Spleen (tissue), 11 donors: Measurements from ENCODE around the gene NCOR2. TPM values are rescaled to one million over a fixed set of nuclear protein-coding genes. Genes with fewer than 3 reads are reported as not detected.

Source experiments
- DNase-seq: peaks from one replicate; pipeline ENCODE4 v3.0.0-alpha.2; 2020
- H3K27ac ChIP-seq, 8 donors: fragments of 200-600 bp; sonication (generic) in 7 of 8; 1 replicate in 4 of 8; 2 replicates in 4 of 8; pipeline versions ENCODE4 v1.5.0 to v1.8.0; 2016 to 2021; ENCODE audit warnings: inconsistent platforms in 4 of 8, mild to moderate bottlenecking in 4 of 8, moderate library complexity in 1 of 8
- H3K27me3 ChIP-seq, 7 donors: fragments of 200-600 bp; sonication (generic) in 6 of 7; replicated peaks in 1 of 7; 1 replicate in 4 of 7; 2 replicates in 3 of 7; pipeline versions ENCODE4 v1.5.0 to v1.8.0; 2016 to 2021; ENCODE audit warnings: inconsistent platforms in 3 of 7, mild to moderate bottlenecking in 1 of 7
- H3K36me3 ChIP-seq, 6 donors: fragments of 200-600 bp; sonication (generic) in 5 of 6; 1 replicate in 4 of 6; 2 replicates in 2 of 6; pipeline versions ENCODE4 v1.5.0 to v1.8.0; 2016 to 2021; ENCODE audit warnings: inconsistent platforms in 2 of 6
- H3K4me1 ChIP-seq, 6 donors: fragments of 200-600 bp; sonication (generic) in 5 of 6; 1 replicate in 3 of 6; 2 replicates in 3 of 6; pipeline versions ENCODE4 v1.5.0 to v1.8.0; 2016 to 2021; ENCODE audit warnings: inconsistent platforms in 3 of 6
- H3K4me3 ChIP-seq, 8 donors: fragments of 200-600 bp; sonication (generic) in 7 of 8; 1 replicate in 4 of 8; 2 replicates in 4 of 8; pipeline versions ENCODE4 v1.5.0 to v1.8.0; 2016 to 2021; ENCODE audit warnings: inconsistent platforms in 4 of 8, mild to moderate bottlenecking in 4 of 8, moderate library complexity in 2 of 8
- H3K9me3 ChIP-seq, 8 donors: fragments of 200-600 bp; sonication (generic) in 7 of 8; 1 replicate in 4 of 8; 2 replicates in 4 of 8; pipeline versions ENCODE4 v1.5.0 to v1.8.0; 2016 to 2021; ENCODE audit warnings: inconsistent platforms in 4 of 8
- CTCF ChIP-seq, 11 experiments: fragments of 200-600 bp in 7 of 11; fragments of 450-650 bp in 4 of 11; sonication (generic) in 4 of 11; IDR thresholded peaks in 8 of 11; conservative IDR thresholded peaks in 3 of 11; 1 replicate in 7 of 11; 2 replicates in 4 of 11; pipeline versions ENCODE4 v1.4.0 to v1.8.0; 2016 to 2021; ENCODE audit warnings: antibody characterized with exemption in 11 of 11, inconsistent platforms in 4 of 11, mild to moderate bottlenecking in 1 of 11
- POLR2A ChIP-seq, 3 donors: fragments of 450-650 bp; IDR thresholded peaks; one replicate each; pipeline ENCODE4 v1.5.1; 2017; ENCODE audit warnings: antibody characterized with exemption in 3 of 3, mild to moderate bottlenecking in 1 of 3
- POLR2AphosphoS5 ChIP-seq, 3 donors: sonication (generic); formaldehyde crosslinking; IDR thresholded peaks; one replicate each; pipeline ENCODE4 v1.5.1; 2017; ENCODE audit warnings: antibody characterized with exemption in 3 of 3
- WGBS, 5 donors: extraction: QIAGEN DNeasy Blood & Tissue Kit in 3 of 5; methylation state at CpG; one replicate each; pipeline versions ENCODE4 v1.1.5 to v1.1.7; 2013 to 2018; 5-methylcytosine and 5-hydroxymethylcytosine counted together
- intact Hi-C: fragments of 100-400 bp; cut with DNase I; formaldehyde crosslinking; loops from one replicate; pipeline ENCODE4 v1.15.0; 2023; ENCODE audit warnings: low total_unique reads
- polyA plus RNA-seq, 3 donors: library from polyadenylated mRNA; stranded (reverse); fragments of 200-250 nt; gene quantifications; one replicate each; pipeline ENCODE4 v1.2.1, GENCODE V29; 2013
- total RNA-seq, 7 donors: library from RNA; depleted of rRNA in 3 of 7; stranded (reverse); fragments of >200 nt in 3 of 7; fragmentation: NEBNext Ultra II Directional in 4 of 7; extraction: Animal tissue kit (Norgen Biotek cat#: 25700) in 4 of 7; gene quantifications; one replicate each; pipeline versions ENCODE4 v1.1.0 to v1.2.1, GENCODE V29; 2016 to 2021
- donor health status: healthy with polysubstance abuse.
- donor health status: DM: no; HTN: no; CAD: no; lungs with moderate emphysema.
- donor health status: DM: no; HTN: no; CAD: no.
- donor health status: Bipolar disorder and iron deficiency.
- donor health status: healthy.
- donor health status: DM: no; HTN: no; CAD: no.
- donor health status: DM: yes; HTN: yes; CAD: no.

The NCOR2 gene
- total and polyA plus RNA-seq, 10 donors = 13.2 to 236 (median 157) TPM

GRCh38 chr12:124539084-124540041, 28.0 kb downstream of the NCOR2 start:
- H3K27me3 ChIP-seq = no peaks in the 10 kb centered on the region
- DNase-seq = peak; percentile 76
- 70 to 78% (median 72%) methylated on average over 30 to 37 of the region's 37 CpGs for WGBS, 5 donors
- intact Hi-C loops = no loop called here
- no peak overlapping the region for H3K4me3 ChIP-seq
- H3K27ac ChIP-seq = peak overlapping the region in 6 of 8 donors; percentile 63 to 82 (median 76)
- H3K9me3 ChIP-seq = no peaks in the 10 kb centered on the region
- no peak for TF ChIP-seq POLR2A (IDR thresholded peaks at IDR 0.05)
- no peak for TF ChIP-seq POLR2AphosphoS5 (IDR thresholded peaks at IDR 0.05)
- TF ChIP-seq CTCF (IDR thresholded peaks at IDR 0.05 in 8 of 11, conservative IDR thresholded peaks at IDR 0.05 in 3 of 11) = no peak
- H3K36me3 ChIP-seq = peaks cover 0 to 15% (median 0%) of the 10 kb centered on the region in 6 donors
- H3K4me1 ChIP-seq = peaks cover 38 to 72% (median 65%) of the 10 kb centered on the region in 6 donors

- peaks cover 28 to 65% (median 55%) of the 10 kb centered on the region in 6 donors for H3K4me1 ChIP-seq
- intact Hi-C loops = no loop called here
- DNase-seq = peak; percentile 83
- no peaks in the 10 kb centered on the region for H3K27me3 ChIP-seq
- WGBS, 5 donors = 32 to 50% (median 37%) methylated on average over 17 to 22 of the region's 22 CpGs
- peaks cover 0 to 24% (median 0%) of the 10 kb centered on the region in 6 donors for H3K36me3 ChIP-seq
- peak overlapping the region in 7 of 8 donors; percentile 60 to 82 (median 74) for H3K27ac ChIP-seq
- H3K4me3 ChIP-seq = no peak overlapping the region
- no peaks in the 10 kb centered on the region for H3K9me3 ChIP-seq
- no peak for TF ChIP-seq POLR2A (IDR thresholded peaks at IDR 0.05)
- TF ChIP-seq POLR2AphosphoS5 (IDR thresholded peaks at IDR 0.05) = peak; percentile 54 to 76 (median 74)
- no peak for TF ChIP-seq CTCF (IDR thresholded peaks at IDR 0.05 in 8 of 11, conservative IDR thresholded peaks at IDR 0.05 in 3 of 11)
These were observed 29.0 kb downstream of the NCOR2 start for GRCh38 chr12:124538194-124539082.

GRCh38 chr12:124537525-124538193, 29.8 kb downstream of the NCOR2 start:
- Histone ChIP-seq H3K27me3 (no peaks in the 10 kb centered on the region), H3K27ac (peak overlapping the region in 7 of 8 donors; percentile 52 to 82 (median 74)), H3K9me3 (no peaks in the 10 kb centered on the region), H3K36me3 (peaks cover 0 to 27% (median 0%) of the 10 kb centered on the region in 6 donors), H3K4me1 (peaks cover 23 to 63% (median 48%) of the 10 kb centered on the region in 6 donors), H3K4me3 (no peak overlapping the region)
- 51 to 76% (median 56%) methylated on average over 12 of the region's 12 CpGs for WGBS, 5 donors
- intact Hi-C loops = no loop called here
- TF ChIP-seq CTCF (IDR thresholded peaks at IDR 0.05 in 8 of 11, conservative IDR thresholded peaks at IDR 0.05 in 3 of 11) (no peak), POLR2AphosphoS5 (IDR thresholded peaks at IDR 0.05) (peak in 1 of 3 donors; percentile 10), POLR2A (IDR thresholded peaks at IDR 0.05) (no peak)
- no peak for DNase-seq
